B cell (primary cell): Measurements from ENCODE around the gene ANKRD13D. TPM values are rescaled to one million over a fixed set of nuclear protein-coding genes. Genes with fewer than 3 reads are reported as not detected.

Experiments used
- ATAC-seq: fragments of 200-7000 bp; cut with Tn5 transposase; one replicate; pipeline ENCODE4 v1.10.0; 2021; ENCODE audit warnings: low read depth, mild to moderate bottlenecking, moderate number of reproducible peaks, moderate library complexity
- CTCF ChIA-PET: fragments of 350-600 bp; sonication (Branson Sonifier 250); formaldehyde crosslinking; loops from one replicate; lab custom pipeline; 2021; ENCODE audit warnings: antibody characterized with exemption, inconsistent platforms; lab: Charles Lee
- POLR2A ChIA-PET: fragments of 350-600 bp; sonication (Branson Sonifier 250); formaldehyde crosslinking; loops from one replicate; lab custom pipeline; 2021; ENCODE audit warnings: antibody characterized with exemption; lab: Charles Lee
- DNase-seq: peaks from one replicate; pipeline ENCODE4 v3.0.0; 2013
- H2AFZ ChIP-seq: 2 replicates; pipeline ENCODE4 v1.6.1; 2012; ENCODE audit warnings: mild to moderate bottlenecking, low read depth, low read length; ENCODE audit not compliant: insufficient read depth, poor library complexity, severe bottlenecking
- H3K27ac ChIP-seq, 2 donors: 1 replicate in 1 of 2; 2 replicates in 1 of 2; pipeline ENCODE4 v1.5.1; 2012 to 2013; ENCODE audit warnings: low read length in 2 of 2, mild to moderate bottlenecking in 2 of 2, moderate library complexity in 1 of 2
- H3K27me3 ChIP-seq, 4 experiments: fragments of 200-600 bp in 1 of 4; sonication (generic) in 1 of 4; replicated peaks in 1 of 4; 1 replicate in 2 of 4; 2 replicates in 2 of 4; pipeline versions ENCODE4 v1.6.1 to v1.7.0; 2013 to 2016; ENCODE audit warnings: low read length in 3 of 4, mild to moderate bottlenecking in 2 of 4, mixed read lengths in 1 of 4, moderate library complexity in 1 of 4; ENCODE audit not compliant: insufficient read depth in 4 of 4, control insufficient read depth in 3 of 4; ENCODE audit errors: control extremely low read depth in 1 of 4
- H3K36me3 ChIP-seq, 2 experiments: replicated peaks in 1 of 2; 1 replicate in 1 of 2; 2 replicates in 1 of 2; pipeline versions ENCODE4 v1.6.1 to v1.7.1; 2013; ENCODE audit warnings: low read length in 1 of 2; ENCODE audit not compliant: insufficient read depth in 2 of 2, control insufficient read depth in 1 of 2; ENCODE audit errors: control extremely low read depth in 1 of 2, extremely low read depth in 1 of 2
- H3K4me1 ChIP-seq, 2 donors: fragments of 200-600 bp in 1 of 2; sonication (generic) in 1 of 2; 1 replicate in 1 of 2; 2 replicates in 1 of 2; pipeline versions ENCODE4 v1.5.1 to v1.6.1; 2013 to 2017; ENCODE audit warnings: low read length in 2 of 2; ENCODE audit not compliant: control insufficient read depth in 2 of 2, insufficient read depth in 2 of 2
- H3K4me2 ChIP-seq: replicated peaks from 2 replicates; pipeline ENCODE3; 2012; ENCODE audit warnings: mild to moderate bottlenecking, low read depth, low read length; ENCODE audit not compliant: poor library complexity, severe bottlenecking
- H3K4me3 ChIP-seq, 5 experiments: fragments of 200-600 bp in 1 of 5; sonication (generic) in 1 of 5; 1 replicate in 3 of 5; 2 replicates in 2 of 5; pipeline versions ENCODE4 v1.5.1 to v1.7.0; 2011 to 2016; ENCODE audit warnings: low read length in 4 of 5, mild to moderate bottlenecking in 4 of 5, low read depth in 2 of 5, control low read depth in 1 of 5, moderate library complexity in 1 of 5; ENCODE audit not compliant: insufficient read depth in 1 of 5; ENCODE audit errors: control extremely low read depth in 1 of 5, extremely low read depth in 1 of 5
- H3K79me2 ChIP-seq: fragments of 200-600 bp; sonication (generic); one replicate; pipeline ENCODE4 v1.6.0; 2016; ENCODE audit warnings: low read length; ENCODE audit not compliant: control insufficient read depth, insufficient read depth
- H3K9ac ChIP-seq: fragments of 200-600 bp; sonication (generic); 2 replicates; pipeline ENCODE4 v1.6.1; 2017; ENCODE audit warnings: mild to moderate bottlenecking, low read length, moderate library complexity
- H3K9me3 ChIP-seq, 3 donors: one replicate each; pipeline versions ENCODE4 v1.6.1 to v1.7.1; 2013; ENCODE audit warnings: low read length in 2 of 3; ENCODE audit not compliant: control insufficient read depth in 2 of 3, insufficient read depth in 1 of 3; ENCODE audit errors: control extremely low read depth in 1 of 3
- H4K20me1 ChIP-seq: 2 replicates; pipeline ENCODE4 v1.6.0; 2012; ENCODE audit warnings: mild to moderate bottlenecking, low read length; ENCODE audit not compliant: insufficient read depth, control insufficient read depth, poor library complexity, severe bottlenecking
- H3K27ac Mint-ChIP-seq: one replicate; pipeline ENCODE4 v1.8.0; 2021; ENCODE audit warnings: mixed read lengths
- H3K27me3 Mint-ChIP-seq: one replicate; pipeline ENCODE4 v1.8.0; 2021; ENCODE audit warnings: mixed read lengths
- H3K4me1 Mint-ChIP-seq: one replicate; pipeline ENCODE4 v1.8.0; 2021; ENCODE audit warnings: mixed read lengths
- H3K4me3 Mint-ChIP-seq: one replicate; pipeline ENCODE4 v1.8.0; 2021; ENCODE audit warnings: mixed read lengths
- H3K9me3 Mint-ChIP-seq: one replicate; pipeline ENCODE4 v1.8.0; 2022; ENCODE audit warnings: mixed read lengths; ENCODE audit not compliant: insufficient read depth
- EZH2 ChIP-seq: IDR thresholded peaks from 2 replicates; pipeline ENCODE4 v1.6.1; 2012; ENCODE audit warnings: borderline replicate concordance, low read depth, mild to moderate bottlenecking, moderate library complexity, low read length; ENCODE audit not compliant: insufficient read depth, poor library complexity, severe bottlenecking
- whole genome bisulfite sequencing: methylation state at CpG from one replicate; pipeline ENCODE4 v1.1.5; 2013; ENCODE audit warnings: missing lambda C conversion rate; ENCODE audit not compliant: insufficient coverage; 5-methylcytosine and 5-hydroxymethylcytosine counted together
- intact Hi-C: fragments of 100-400 bp; cut with micrococcal nuclease; formaldehyde crosslinking; loops from one replicate; pipeline ENCODE4 v1.10.0; 2022
- polyA plus RNA-seq: library from polyadenylated mRNA; depleted of rRNA; stranded (reverse); fragments of >200 nt; gene quantifications from 2 replicates; pipeline ENCODE4 v1.2.3, GENCODE V29; 2012
- total RNA-seq, 2 donors: library from RNA; stranded (reverse); fragments of 120-200 nt in 1 of 2; gene quantifications; 1 replicate in 1 of 2; 2 replicates in 1 of 2; pipeline versions ENCODE4 v1.2.3 to v1.2.4, GENCODE V29; 2013 to 2022
- TF ChIP-seq, protein P1 (sequence below): fragments of 200-600 bp; IDR thresholded peaks from one replicate; pipeline ENCODE4 v1.8.0; 2022; ENCODE audit warnings: antibody characterized with exemption, mild to moderate bottlenecking

The ANKRD13D gene
- total and polyA plus RNA-seq, 2 donors (not counting 1 experiment from before 2014, with no cell fraction given): 189 to 252 TPM

DNA sequence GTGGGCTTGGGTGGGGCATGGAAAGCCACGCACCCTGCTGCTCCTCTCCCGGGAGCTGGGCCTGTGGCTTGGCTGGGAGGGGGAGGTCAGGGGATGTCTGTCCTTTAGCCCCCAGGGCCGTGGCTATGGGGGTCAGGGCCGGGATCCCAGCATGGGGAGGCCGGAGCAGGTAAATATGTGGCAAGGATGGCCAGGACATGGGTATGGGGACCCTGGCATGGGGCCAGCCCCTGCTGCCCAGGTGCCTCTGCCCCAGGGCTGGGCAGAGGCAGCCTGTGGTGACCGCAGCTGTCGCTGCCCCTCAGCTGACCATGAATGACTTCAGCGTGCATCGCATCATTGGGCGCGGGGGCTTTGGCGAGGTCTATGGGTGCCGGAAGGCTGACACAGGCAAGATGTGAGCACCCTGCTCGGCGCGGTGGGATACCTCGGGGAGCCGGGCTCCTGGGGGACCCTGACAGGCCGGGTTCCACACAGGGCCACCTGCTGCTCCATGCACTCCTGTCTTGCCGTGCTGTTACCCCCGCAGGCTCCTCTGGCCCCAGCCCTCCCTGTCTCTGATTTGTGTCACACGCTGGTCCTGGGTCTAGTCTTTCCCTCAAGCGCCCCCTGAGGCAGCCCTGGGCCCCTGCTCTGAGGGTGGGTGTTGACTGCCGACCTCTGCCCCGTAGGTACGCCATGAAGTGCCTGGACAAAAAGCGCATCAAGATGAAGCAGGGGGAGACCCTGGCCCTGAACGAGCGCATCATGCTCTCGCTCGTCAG is 8.1 kb upstream of the ANKRD13D start:
- peak overlapping the region; percentile 95 for H3K27ac Mint-ChIP-seq
- no peak for TF ChIP-seq EZH2
- TF ChIP-seq, protein P1, sequence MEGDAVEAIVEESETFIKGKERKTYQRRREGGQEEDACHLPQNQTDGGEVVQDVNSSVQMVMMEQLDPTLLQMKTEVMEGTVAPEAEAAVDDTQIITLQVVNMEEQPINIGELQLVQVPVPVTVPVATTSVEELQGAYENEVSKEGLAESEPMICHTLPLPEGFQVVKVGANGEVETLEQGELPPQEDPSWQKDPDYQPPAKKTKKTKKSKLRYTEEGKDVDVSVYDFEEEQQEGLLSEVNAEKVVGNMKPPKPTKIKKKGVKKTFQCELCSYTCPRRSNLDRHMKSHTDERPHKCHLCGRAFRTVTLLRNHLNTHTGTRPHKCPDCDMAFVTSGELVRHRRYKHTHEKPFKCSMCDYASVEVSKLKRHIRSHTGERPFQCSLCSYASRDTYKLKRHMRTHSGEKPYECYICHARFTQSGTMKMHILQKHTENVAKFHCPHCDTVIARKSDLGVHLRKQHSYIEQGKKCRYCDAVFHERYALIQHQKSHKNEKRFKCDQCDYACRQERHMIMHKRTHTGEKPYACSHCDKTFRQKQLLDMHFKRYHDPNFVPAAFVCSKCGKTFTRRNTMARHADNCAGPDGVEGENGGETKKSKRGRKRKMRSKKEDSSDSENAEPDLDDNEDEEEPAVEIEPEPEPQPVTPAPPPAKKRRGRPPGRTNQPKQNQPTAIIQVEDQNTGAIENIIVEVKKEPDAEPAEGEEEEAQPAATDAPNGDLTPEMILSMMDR: no peak
- Histone ChIP-seq H4K20me1 (peaks cover 62% of the 10 kb centered on the region), H3K4me1 (peaks cover 51 to 59% of the 10 kb centered on the region in 2 donors), H3K79me2 (peaks cover 92% of the 10 kb centered on the region), H3K9ac (no peak overlapping the region), H3K4me3 (no peak overlapping the region), H3K36me3 (peaks cover 0 to 89% of the 10 kb centered on the region in 2 experiments), H3K9me3 (no peaks in the 10 kb centered on the region), H2AFZ (no peak overlapping the region), H3K27ac (peak overlapping the region; percentile 82), H3K27me3 (no peaks in the 10 kb centered on the region), H3K4me2 (no peak overlapping the region)
- CTCF ChIA-PET: interaction anchor here (0.6 kb wide), 1 partner anchor 15 kb away, joined by 3 read pairs; the partner anchor contains the start of gene GRK2
- no peak overlapping the region for H3K4me3 Mint-ChIP-seq
- H3K27me3 Mint-ChIP-seq: no peaks in the 10 kb centered on the region
- H3K9me3 Mint-ChIP-seq: no peaks in the 10 kb centered on the region
- peaks cover 48% of the 10 kb centered on the region for H3K4me1 Mint-ChIP-seq
- 96% methylated on average over 31 of the region's 31 CpGs for WGBS
- DNase-seq (no peak), ATAC-seq (no peak)
- intact Hi-C loops: no loop called here
- POLR2A ChIA-PET: interaction anchor here (0.6 to 6.8 kb wide), 3 partner anchors 8 to 113 kb away, joined by 3 to 43 read pairs (median 4); partner anchors contain the start of gene ANKRD13D
